IMR-90 (cell line): Measurements from ENCODE around the gene DPEP3. TPM values are rescaled to one million over a fixed set of nuclear protein-coding genes. Genes with fewer than 3 reads are reported as not detected.

ENCODE experiments used
- ATAC-seq: fragments of 200-7000 bp; cut with Tn5 transposase; 2 replicates; pipeline ENCODE4 v1.9.1; 2020; ENCODE audit warnings: low read depth, mild to moderate bottlenecking, moderate library complexity
- BruUV-seq: library from RNA; stranded (reverse); fragments of 400-500 nt; replicated peaks from 2 replicates; lab custom pipeline; 2021; lab: Mats Ljungman, UMichigan
- CTCF ChIA-PET: fragments of 300-600 bp; formaldehyde crosslinking; extraction: SDS; loops from one replicate; lab custom pipeline; 2021; ENCODE audit warnings: antibody characterized with exemption; lab: Yijun Ruan, JAX
- POLR2A ChIA-PET: fragments of 300-600 bp; sonication (Branson Sonifier 250); formaldehyde crosslinking; loops from one replicate; lab custom pipeline; 2022; ENCODE audit warnings: antibody characterized with exemption; ENCODE audit not compliant: unreplicated experiment; lab: Charles Lee
- DNase-seq: peaks from one replicate; pipeline ENCODE4 v3.0.0; 2013
- H2AFZ ChIP-seq: replicated peaks from 2 replicates; pipeline ENCODE3; 2013; ENCODE audit warnings: low read length, mild to moderate bottlenecking; ENCODE audit not compliant: poor library complexity
- H2AK5ac ChIP-seq: 2 replicates; pipeline ENCODE4 v1.6.1; 2013; ENCODE audit warnings: low read depth, low read length, inconsistent platforms
- H2AK9ac ChIP-seq: replicated peaks from 2 replicates; pipeline ENCODE3; 2013; ENCODE audit warnings: mild to moderate bottlenecking, low read depth, low read length, moderate library complexity; ENCODE audit not compliant: poor library complexity
- H2BK120ac ChIP-seq: 2 replicates; pipeline ENCODE4 v1.6.1; 2013; ENCODE audit warnings: low read depth, low read length, inconsistent platforms
- H2BK15ac ChIP-seq: 3 replicates; pipeline ENCODE4 v1.6.1; 2013; ENCODE audit warnings: low read depth, low read length, inconsistent platforms
- H2BK20ac ChIP-seq: 2 replicates; pipeline ENCODE4 v1.6.1; 2013; ENCODE audit warnings: low read depth, mild to moderate bottlenecking, inconsistent platforms, low read length, moderate library complexity
- H2BK5ac ChIP-seq: 2 replicates; pipeline ENCODE4 v1.6.1; 2013; ENCODE audit warnings: mild to moderate bottlenecking, low read depth, low read length, inconsistent platforms; ENCODE audit not compliant: poor library complexity, severe bottlenecking
- H3K14ac ChIP-seq: replicated peaks from 2 replicates; pipeline ENCODE4 v1.6.1; 2013; ENCODE audit warnings: low read depth, low read length, inconsistent platforms
- H3K18ac ChIP-seq: 2 replicates; pipeline ENCODE4 v1.6.1; 2013; ENCODE audit warnings: low read depth, low read length, control low read depth
- H3K23ac ChIP-seq: 2 replicates; pipeline ENCODE4 v1.6.1; 2013; ENCODE audit warnings: low read depth, low read length, inconsistent platforms
- H3K27ac ChIP-seq: 2 replicates; pipeline ENCODE4 v1.5.1; 2013; ENCODE audit warnings: mild to moderate bottlenecking, control low read depth, low read length; ENCODE audit not compliant: insufficient read depth
- H3K27me3 ChIP-seq: 2 replicates; pipeline ENCODE4 v1.6.1; 2013; ENCODE audit warnings: low read length; ENCODE audit not compliant: control insufficient read depth, insufficient read depth
- H3K36me3 ChIP-seq: 2 replicates; pipeline ENCODE4 v1.6.1; 2013; ENCODE audit warnings: low read length, mixed read lengths; ENCODE audit not compliant: control insufficient read depth, insufficient read depth
- H3K4ac ChIP-seq: 2 replicates; pipeline ENCODE4 v1.6.1; 2013; ENCODE audit warnings: low read depth, low read length, inconsistent platforms
- H3K4me1 ChIP-seq: 2 replicates; pipeline ENCODE4 v1.6.1; 2013; ENCODE audit warnings: low read length, mixed read lengths; ENCODE audit not compliant: control insufficient read depth, insufficient read depth
- H3K4me2 ChIP-seq: 2 replicates; pipeline ENCODE4 v1.6.1; 2013; ENCODE audit warnings: low read depth, mild to moderate bottlenecking, control low read depth, low read length, moderate library complexity
- H3K4me3 ChIP-seq: 2 replicates; pipeline ENCODE4 v1.5.1; 2013; ENCODE audit warnings: low read depth, mild to moderate bottlenecking, control low read depth, low read length, moderate library complexity; ENCODE audit not compliant: insufficient read depth
- H3K56ac ChIP-seq: 2 replicates; pipeline ENCODE4 v1.6.1; 2013; ENCODE audit warnings: low read length, inconsistent platforms; ENCODE audit not compliant: insufficient read depth; ENCODE audit errors: extremely low read depth
- H3K79me1 ChIP-seq, 2 experiments: 2 replicates each; pipeline ENCODE4 v1.6.1; 2013; ENCODE audit warnings: low read length in 2 of 2, inconsistent platforms in 1 of 2, low read depth in 1 of 2
- H3K9ac ChIP-seq: 2 replicates; pipeline ENCODE4 v1.6.1; 2013; ENCODE audit warnings: low read depth, low read length, control low read depth
- H3K9me1 ChIP-seq: 2 replicates; pipeline ENCODE4 v1.6.1; 2013; ENCODE audit warnings: low read length, inconsistent platforms; ENCODE audit not compliant: insufficient read depth
- H3K9me3 ChIP-seq: 2 replicates; pipeline ENCODE4 v1.6.1; 2013; ENCODE audit warnings: low read length; ENCODE audit not compliant: control insufficient read depth, insufficient read depth
- H4K20me1 ChIP-seq: 2 replicates; pipeline ENCODE4 v1.6.1; 2013; ENCODE audit warnings: low read length, inconsistent platforms; ENCODE audit not compliant: insufficient read depth
- H4K5ac ChIP-seq: 2 replicates; pipeline ENCODE4 v1.6.1; 2013; ENCODE audit warnings: mild to moderate bottlenecking, low read depth, low read length, control low read depth
- H4K8ac ChIP-seq, 2 experiments: 2 replicates each; pipeline ENCODE4 v1.6.1; 2013; ENCODE audit warnings: low read depth in 2 of 2, low read length in 2 of 2, control low read depth in 1 of 2, inconsistent platforms in 1 of 2
- H4K91ac ChIP-seq: 2 replicates; pipeline ENCODE4 v1.6.1; 2013; ENCODE audit warnings: low read depth, low read length, inconsistent platforms; ENCODE audit not compliant: insufficient read depth
- NFE2L2 ChIP-seq: fragments of 150-350 bp; IDR thresholded peaks from 2 replicates; pipeline ENCODE4 v1.6.1; 2016; ENCODE audit warnings: low read depth, mild to moderate bottlenecking, low read length
- WGBS, 2 experiments: methylation state at CpG; one replicate each; pipeline versions ENCODE4 v1.1.5 to v1.1.7; 2013; ENCODE audit warnings: missing lambda C conversion rate in 2 of 2; ENCODE audit not compliant: insufficient read length in 1 of 2; ENCODE audit errors: extremely low coverage in 2 of 2; 5-methylcytosine and 5-hydroxymethylcytosine counted together
- dilution Hi-C: fragments of 300-500 bp; cut with HindIII; formaldehyde crosslinking; loops from one replicate; pipeline ENCODE4 v1.14.3; 2018; ENCODE audit warnings: low sequenced_read_pairs; ENCODE audit not compliant: unreplicated experiment
- in situ Hi-C: fragments of 300-500 bp; cut with MboI; formaldehyde crosslinking; loops from 3 replicates; pipeline ENCODE4 v1.14.3; 2019; ENCODE audit warnings: low sequenced_read_pairs, inconsistent platforms, mixed read lengths
- intact Hi-C: fragments of 100-400 bp; cut with micrococcal nuclease; formaldehyde crosslinking; loops from 2 replicates; pipeline ENCODE4 v1.10.0; 2022
- polyA plus RNA-seq, 3 experiments: library from polyadenylated mRNA; depleted of rRNA; stranded (reverse); fragments of >200 nt; gene quantifications; 2 replicates each; pipeline ENCODE4 v1.2.3, GENCODE V29; 2012; ENCODE audit warnings: low replicate concordance in 1 of 3
- total RNA-seq: library from RNA; depleted of rRNA; stranded (reverse); fragments of >200 nt; gene quantifications from 2 replicates; pipeline ENCODE4 v1.2.3, GENCODE V29; 2012

DPEP3 gene
- total and polyA plus RNA-seq, 2 of the 4 experiments (the other 2 are of a cell fraction): not detected

DNA sequence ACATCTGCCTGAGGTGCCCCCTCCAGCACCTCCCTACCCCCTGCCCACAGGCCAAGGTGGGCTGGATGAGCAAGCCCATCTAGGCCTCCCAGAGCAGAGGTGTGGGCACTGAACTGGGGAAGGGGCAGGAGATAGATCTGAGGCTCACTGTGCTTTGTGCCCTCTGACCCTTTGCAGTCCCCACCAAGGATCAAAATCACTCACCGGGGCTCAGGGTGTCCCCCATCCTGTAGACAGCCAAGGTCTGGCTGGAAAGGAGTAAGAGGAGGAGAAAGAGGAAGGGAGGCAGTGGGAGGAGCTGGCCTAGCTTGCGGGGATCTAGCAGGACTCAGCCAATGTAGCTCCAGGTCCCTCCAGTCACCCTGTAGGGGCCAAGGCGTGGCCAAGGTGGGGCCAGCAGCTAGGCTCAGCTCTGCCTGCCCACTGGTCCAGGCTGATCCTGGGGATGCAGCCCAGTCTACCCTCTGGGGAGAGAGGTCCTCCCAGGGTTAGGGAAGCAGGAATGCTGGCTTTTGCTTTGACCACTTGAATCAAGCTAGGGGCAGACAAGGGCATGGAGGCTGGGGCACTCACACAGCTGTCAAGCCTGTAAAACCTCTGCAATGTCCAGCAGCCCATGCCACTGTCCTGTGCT, 13.6 kb downstream of the DPEP3 start:
- H4K5ac ChIP-seq: peak overlapping the region; percentile 79
- H4K20me1 ChIP-seq: peaks cover 60% of the 10 kb centered on the region
- ChIA-PET CTCF (interaction anchor here (1.4 kb wide), 1 partner anchor 24 kb away, joined by 3 read pairs; no protein-coding TSS in a partner anchor), POLR2A (no interaction called here)
- BruUV-seq: no TSS peak
- ATAC-seq (peak; percentile 30), DNase-seq (no peak)
- H2BK5ac ChIP-seq: peak overlapping the region; percentile 92
- H4K8ac ChIP-seq: peak overlapping the region; percentile 33 to 78; a peak in 3 of 4 replicates
- H2BK15ac ChIP-seq: peak overlapping the region; percentile 2; the same call in 1 of the 3 replicates
- H3K9me1 ChIP-seq: peaks cover 42% of the 10 kb centered on the region
- H3K4ac ChIP-seq: peak overlapping the region; percentile 99
- peak overlapping the region; percentile 99 for H2AK5ac ChIP-seq
- peak overlapping the region; percentile 43; the same call in 1 of the 2 replicates for H2BK20ac ChIP-seq
- intact Hi-C loops: loop anchor here (10.0 kb wide), 1 partner anchor 258 kb away; no protein-coding TSS in a partner anchor
- H3K56ac ChIP-seq: peak overlapping the region; percentile 85; the same call in 1 of the 2 replicates
- peak overlapping the region; percentile 78 for H2BK120ac ChIP-seq
- peak overlapping the region; percentile 98 for H3K23ac ChIP-seq
- H3K18ac ChIP-seq: peak overlapping the region; percentile 53
- no peaks in the 10 kb centered on the region for H3K27me3 ChIP-seq
- H4K91ac ChIP-seq: peak overlapping the region; percentile 95
- H3K36me3 ChIP-seq: peaks cover 29% of the 10 kb centered on the region
- peak overlapping the region; percentile 99 for H3K27ac ChIP-seq
- no CpG with 5 or more reads among the region's 3 CpGs for WGBS, 2 experiments
- H3K9me3 ChIP-seq: no peaks in the 10 kb centered on the region
- H3K79me1 ChIP-seq: peaks cover 19 to 66% of the 10 kb centered on the region in 2 experiments
- H3K4me2 ChIP-seq: peak overlapping the region; percentile 93
- peak overlapping the region; percentile 100 for H2AK9ac ChIP-seq
- no peak for TF ChIP-seq NFE2L2
- peak overlapping the region; percentile 100 for H3K9ac ChIP-seq
- H3K4me1 ChIP-seq: peaks cover 37% of the 10 kb centered on the region
- in situ Hi-C loops: no loop called here
- H2AFZ ChIP-seq: peak overlapping the region; percentile 57
- dilution Hi-C loops: no loop called here
- peak overlapping the region; percentile 95 for H3K14ac ChIP-seq
- H3K4me3 ChIP-seq: peak overlapping the region; percentile 100
